Dermis blood vessel endothelial cell (primary cell): ENCODE results near the gene PTPRG. TPM values are rescaled to one million over a fixed set of nuclear protein-coding genes. Genes with fewer than 3 reads are reported as not detected.

Experiments
- DNase-seq: peaks from one replicate; pipeline ENCODE4 v3.0.0; 2010
- total RNA-seq: library from RNA; depleted of rRNA; stranded (reverse); fragments of >200 nt; gene quantifications from 2 replicates; pipeline ENCODE4 v1.2.3, GENCODE V29; 2014

PTPRG gene
- total RNA-seq, 1 donor from 2014 or later, result 26.0 TPM

GRCh38 chr3:61975936-61976335 lies 414.6 kb downstream of the PTPRG start:
- no peak for DNase-seq

GRCh38 chr3:61978460-61979419 lies 417.4 kb downstream of the PTPRG start:
- peak; percentile 13 for DNase-seq

GRCh38 chr3:61979638-61980037 lies 418.3 kb downstream of the PTPRG start:
- peak; percentile 55 for DNase-seq

- DNase-seq, result peak; percentile 60
Measured at GRCh38 chr3:61980041-61980440, 418.7 kb downstream of the PTPRG start.

GRCh38 chr3:61981060-61981459 lies 419.7 kb downstream of the PTPRG start:
- DNase-seq, result peak; percentile 4

- DNase-seq, result no peak
Measured at GRCh38 chr3:61983479-61983878, 422.1 kb downstream of the PTPRG start.

- DNase-seq, result peak; percentile 52
Measured at GRCh38 chr3:61985020-61985419, 423.6 kb downstream of the PTPRG start.

GRCh38 chr3:61986473-61986872 lies 425.1 kb downstream of the PTPRG start:
- no peak for DNase-seq

- DNase-seq, result no peak
Measured at GRCh38 chr3:61989681-61990080, 428.3 kb downstream of the PTPRG start.

GRCh38 chr3:61990327-61991027 lies 429.1 kb downstream of the PTPRG start:
- DNase-seq, result no peak

GRCh38 chr3:61991706-61992105 lies 430.3 kb downstream of the PTPRG start:
- DNase-seq, result no peak

- DNase-seq, result no peak
Measured at GRCh38 chr3:61996366-61996765, 435.0 kb downstream of the PTPRG start.

GRCh38 chr3:61997101-61997500 lies 435.7 kb downstream of the PTPRG start:
- no peak for DNase-seq

GRCh38 chr3:62003835-62004234 lies 442.5 kb downstream of the PTPRG start:
- no peak for DNase-seq

GRCh38 chr3:62007036-62007435 lies 445.7 kb downstream of the PTPRG start:
- no peak for DNase-seq

GRCh38 chr3:62010989-62011388 lies 449.6 kb downstream of the PTPRG start:
- DNase-seq, result no peak

GRCh38 chr3:62011666-62012065 lies 450.3 kb downstream of the PTPRG start:
- no peak for DNase-seq

GRCh38 chr3:62013951-62014350 lies 452.6 kb downstream of the PTPRG start:
- no peak for DNase-seq

GRCh38 chr3:62015111-62015510 lies 453.7 kb downstream of the PTPRG start:
- DNase-seq, result no peak

GRCh38 chr3:62019906-62020305 lies 458.5 kb downstream of the PTPRG start:
- peak; percentile 44 for DNase-seq

- DNase-seq, result no peak
Measured at GRCh38 chr3:62020706-62021105, 459.3 kb downstream of the PTPRG start.

GRCh38 chr3:62022312-62022711 lies 460.9 kb downstream of the PTPRG start:
- DNase-seq, result no peak

- no peak for DNase-seq
Measured at GRCh38 chr3:62024882-62025281, 463.5 kb downstream of the PTPRG start.

GRCh38 chr3:62025913-62026312 lies 464.5 kb downstream of the PTPRG start:
- no peak for DNase-seq
